ENCODE results near the gene HDAC4.

The HDAC4 gene

DNA sequence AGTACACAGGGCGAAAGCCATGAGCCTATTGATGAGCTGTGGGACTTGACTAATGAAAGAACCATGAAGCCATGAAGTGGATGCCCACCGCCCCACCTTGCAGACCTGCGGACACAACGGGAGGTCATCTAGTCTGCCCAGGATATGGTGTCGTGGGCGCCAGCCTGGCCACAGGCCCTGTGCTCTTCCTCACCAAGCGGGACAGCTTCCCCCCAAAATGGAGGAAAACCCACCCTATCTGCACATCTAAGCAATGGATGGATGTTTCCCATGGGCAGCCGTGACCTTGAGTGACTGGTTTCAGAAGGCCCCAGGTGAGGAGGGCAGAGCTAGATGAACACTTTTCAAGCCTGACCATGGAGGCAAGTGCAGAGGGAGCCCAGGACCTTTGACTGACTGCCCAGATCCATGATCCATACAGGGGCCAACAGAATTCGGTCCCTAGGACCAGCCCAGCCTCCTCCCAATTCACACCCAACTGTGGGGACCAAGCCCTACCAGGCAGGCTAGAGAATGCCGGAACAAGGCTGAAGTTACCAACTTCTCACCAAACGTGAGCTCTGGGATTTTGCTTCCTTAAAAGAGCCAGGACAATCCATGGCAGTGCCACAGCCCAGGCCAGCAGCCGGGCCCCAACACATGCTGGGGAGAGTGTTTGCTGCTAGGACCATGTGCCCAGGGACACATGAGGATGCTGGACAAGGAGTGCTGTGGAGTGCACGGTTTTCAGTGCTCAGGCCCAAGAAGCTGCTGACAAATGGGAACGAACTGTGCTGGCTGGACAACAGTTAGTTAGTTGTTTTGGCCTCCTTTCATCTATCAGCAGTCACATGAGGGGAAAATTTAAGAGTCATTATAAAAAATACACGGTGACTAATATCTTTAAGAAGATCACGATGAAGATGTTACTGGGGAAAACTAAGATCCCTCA is 249.4 kb downstream of the HDAC4 start:
- no peak for DNase-seq

DNA sequence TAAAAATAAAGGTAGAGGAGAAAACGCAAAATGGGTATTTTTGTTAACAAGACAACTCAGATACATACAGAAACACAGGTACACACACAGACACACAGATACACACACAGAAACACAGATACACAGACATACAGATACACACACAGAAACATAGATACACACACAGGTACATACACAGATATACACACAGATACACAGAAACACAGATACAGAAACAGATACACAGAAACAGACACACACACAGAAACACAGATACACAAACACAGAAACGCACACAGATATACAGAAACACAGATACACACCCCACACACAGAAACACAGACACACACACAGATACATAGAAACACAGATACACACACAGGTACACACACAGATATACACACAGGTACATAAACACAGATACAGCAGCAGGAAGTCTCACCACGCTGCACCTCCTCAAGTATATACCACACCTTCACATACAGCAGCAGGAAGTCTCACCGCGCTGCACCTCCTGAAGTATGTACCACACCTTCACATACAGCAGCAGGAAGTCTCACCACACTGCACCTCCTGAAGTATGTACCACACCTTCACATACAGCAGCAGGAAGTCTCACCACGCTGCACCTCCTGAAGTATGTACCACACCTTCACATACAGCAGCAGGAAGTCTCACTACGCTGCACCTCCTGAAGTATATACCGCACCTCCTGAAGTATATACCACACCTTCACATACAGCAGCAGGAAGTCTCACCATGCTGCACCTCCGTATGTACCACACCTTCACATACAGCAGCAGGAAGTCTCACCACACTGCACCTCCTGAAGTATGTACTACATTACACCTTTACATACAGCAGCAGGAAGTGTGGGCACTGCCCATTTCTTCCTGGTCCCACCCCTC is 250.5 kb downstream of the HDAC4 start:
- DNase-seq: no peak

GRCh38 chr2:239149501-239149900 is 251.3 kb downstream of the HDAC4 start:
- DNase-seq: no peak

DNA sequence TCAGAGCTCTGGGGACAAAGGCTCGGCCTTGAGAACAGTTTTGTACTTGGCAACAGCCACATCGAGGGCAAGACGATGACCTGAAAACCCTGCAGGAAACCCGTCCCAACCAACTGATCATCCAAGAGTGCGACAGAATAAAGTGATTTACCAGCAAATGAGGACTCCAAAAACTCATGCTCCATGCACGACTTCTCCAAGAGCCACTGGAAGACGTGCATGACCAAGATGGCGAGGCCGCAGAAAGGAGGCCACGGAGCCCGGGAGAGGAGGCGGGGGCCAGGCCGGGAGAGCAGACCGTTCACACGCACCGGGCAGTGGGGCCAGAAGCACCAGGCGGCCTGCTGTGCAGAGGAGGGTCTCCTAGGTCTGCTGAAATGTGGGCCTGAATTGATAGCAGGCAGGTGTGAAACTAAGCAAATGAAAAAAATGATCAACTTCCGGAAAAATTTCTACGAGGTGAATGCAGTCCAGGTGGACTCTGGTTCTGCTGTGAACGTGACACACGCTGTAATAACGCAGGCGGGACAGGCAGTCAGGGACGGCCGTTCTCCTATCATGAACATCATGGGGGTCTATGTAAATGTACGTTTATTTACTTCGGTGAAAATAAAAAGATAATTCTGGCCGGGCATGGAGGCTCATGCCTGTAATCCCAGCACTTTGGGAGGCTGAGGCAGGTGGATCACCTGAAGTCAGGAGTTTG is 252.2 kb downstream of the HDAC4 start:
- no peak for DNase-seq

- no peak for DNase-seq
Measured at GRCh38 chr2:239147376-239147775, 253.4 kb downstream of the HDAC4 start.

GRCh38 chr2:239146741-239147181 is 254.1 kb downstream of the HDAC4 start:
- DNase-seq: no peak

DNA sequence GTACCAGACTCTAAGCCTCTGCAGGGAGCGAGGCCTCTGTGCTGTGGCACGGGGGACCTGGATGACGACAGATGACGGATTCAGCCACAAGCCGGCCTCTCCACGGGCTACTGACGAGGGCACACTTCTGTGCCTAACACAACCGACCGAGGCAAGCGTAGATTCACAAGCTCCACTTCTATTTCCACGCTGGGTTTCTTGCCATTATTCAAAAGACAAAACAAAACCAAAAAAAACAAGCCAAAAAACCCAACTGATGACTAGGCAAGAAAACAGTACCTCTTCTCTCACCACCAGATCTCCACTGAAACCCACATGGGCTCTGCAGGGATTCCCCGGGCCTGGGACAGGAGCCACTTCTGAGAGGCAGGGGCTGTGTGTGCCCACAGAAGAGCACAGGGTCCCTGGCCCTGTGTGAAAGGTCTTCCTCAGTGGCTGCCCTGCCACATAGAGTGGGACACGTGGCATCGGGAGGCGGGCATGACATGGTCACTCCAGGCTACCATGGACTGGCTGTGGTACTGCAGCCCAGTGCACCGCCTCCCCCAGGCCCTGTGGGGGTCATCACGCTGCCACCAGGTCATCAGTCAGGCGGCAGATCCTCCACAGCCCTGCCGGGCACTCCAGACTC is 254.7 kb downstream of the HDAC4 start:
- DNase-seq: no peak

GRCh38 chr2:239145601-239146000 is 255.2 kb downstream of the HDAC4 start:
- no peak for DNase-seq

DNA sequence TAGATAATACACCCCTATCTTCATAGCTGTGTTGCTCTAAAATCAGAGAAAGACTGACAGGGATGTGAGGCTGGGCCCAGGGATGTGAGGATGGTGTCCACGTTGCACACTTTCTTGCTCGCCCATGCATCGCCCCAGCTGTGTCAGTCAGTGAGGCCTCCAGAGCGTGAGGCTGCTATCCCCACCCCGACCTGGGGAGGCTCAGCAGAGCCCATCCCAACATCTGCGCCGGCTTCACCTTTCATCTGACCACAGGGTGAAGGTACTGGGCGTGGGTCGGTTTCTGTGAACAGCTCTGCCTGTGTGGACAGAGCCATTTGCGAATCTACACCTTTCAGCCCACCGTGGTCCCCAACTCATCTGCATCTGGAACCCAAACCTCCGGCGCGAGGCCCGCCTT is 255.7 kb downstream of the HDAC4 start:
- no peak for DNase-seq

- DNase-seq: no peak
Measured at GRCh38 chr2:239144713-239144999, 256.2 kb downstream of the HDAC4 start.

- peak; percentile 47 for DNase-seq
Measured at GRCh38 chr2:239143858-239144712, 256.7 kb downstream of the HDAC4 start.

DNA sequence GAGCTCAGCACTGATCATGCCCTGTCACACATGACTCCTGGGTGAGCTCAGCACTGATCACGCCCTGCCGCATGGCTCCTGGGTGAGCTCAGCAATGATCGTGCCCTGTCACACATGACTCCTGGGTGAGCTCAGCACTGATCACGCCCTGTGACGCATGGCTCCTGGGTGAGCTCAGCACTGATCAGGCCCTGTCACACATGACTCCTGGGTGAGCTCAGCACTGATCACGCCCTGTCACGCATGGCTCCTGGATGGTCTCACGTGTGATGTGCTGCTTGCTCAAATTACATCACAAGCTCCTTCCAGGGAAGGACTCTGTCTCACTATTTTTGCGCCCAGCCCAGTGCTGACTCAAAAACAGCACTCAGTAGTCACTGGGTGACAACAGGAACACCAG is 258.0 kb downstream of the HDAC4 start:
- DNase-seq: no peak

DNA sequence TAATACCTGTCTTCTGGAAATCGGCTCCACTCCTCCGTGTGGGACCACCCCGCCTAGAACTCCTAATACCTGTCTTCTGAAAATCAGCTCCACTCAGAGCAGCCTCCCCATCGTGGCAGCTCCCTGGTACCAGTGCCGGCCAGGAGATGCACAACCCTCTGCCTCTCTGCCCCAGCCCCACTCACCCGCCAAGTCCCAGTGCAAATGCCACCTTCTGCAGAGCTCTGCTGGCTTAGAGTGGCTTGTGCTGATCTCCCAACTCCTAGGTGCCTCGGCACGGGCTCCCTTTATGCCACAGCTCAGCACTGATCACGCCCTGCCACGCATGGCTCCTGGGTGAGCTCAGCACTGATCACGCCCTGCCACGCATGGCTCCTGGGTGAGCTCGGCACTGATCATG is 258.5 kb downstream of the HDAC4 start:
- DNase-seq: no peak

DNA sequence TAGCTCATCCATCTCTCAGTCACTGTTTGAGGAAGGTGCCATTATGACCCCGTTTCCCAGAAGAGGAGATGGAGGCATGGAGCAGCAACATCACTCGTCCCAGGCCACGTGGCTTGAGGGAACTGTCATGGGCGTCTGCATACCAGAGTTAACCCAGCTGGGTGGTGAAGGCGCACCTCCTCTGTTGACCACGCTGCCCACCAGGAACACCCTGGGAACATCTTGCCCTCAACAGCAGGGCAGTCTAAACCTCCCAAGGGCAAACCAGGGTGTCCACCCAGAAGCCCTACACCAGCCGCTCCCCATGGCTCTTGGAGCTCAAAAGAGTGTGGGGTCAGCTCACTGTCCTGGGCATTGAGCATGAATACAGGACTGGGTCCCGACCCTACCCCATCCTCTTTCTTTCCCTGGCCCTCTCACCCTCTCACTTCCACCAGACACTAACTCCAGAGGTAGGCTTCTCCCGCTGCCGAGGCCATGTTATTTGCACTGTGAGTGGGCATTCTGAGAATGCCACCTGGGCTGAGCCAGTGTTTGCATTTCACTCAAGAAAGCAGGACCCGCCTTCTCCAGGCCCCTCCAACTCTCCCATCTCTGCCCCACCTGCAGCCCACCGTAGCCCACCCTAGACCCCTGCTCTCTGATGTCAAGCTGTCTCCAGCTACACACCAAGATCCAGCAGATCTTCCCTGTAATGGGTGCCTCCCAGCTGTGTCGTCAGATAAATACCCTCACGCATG is 259.6 kb downstream of the HDAC4 start:
- no peak for DNase-seq

- no peak for DNase-seq
Measured at GRCh38 chr2:239140346-239141020, 260.3 kb downstream of the HDAC4 start.

GRCh38 chr2:239139566-239139965 is 261.3 kb downstream of the HDAC4 start:
- no peak for DNase-seq

DNA sequence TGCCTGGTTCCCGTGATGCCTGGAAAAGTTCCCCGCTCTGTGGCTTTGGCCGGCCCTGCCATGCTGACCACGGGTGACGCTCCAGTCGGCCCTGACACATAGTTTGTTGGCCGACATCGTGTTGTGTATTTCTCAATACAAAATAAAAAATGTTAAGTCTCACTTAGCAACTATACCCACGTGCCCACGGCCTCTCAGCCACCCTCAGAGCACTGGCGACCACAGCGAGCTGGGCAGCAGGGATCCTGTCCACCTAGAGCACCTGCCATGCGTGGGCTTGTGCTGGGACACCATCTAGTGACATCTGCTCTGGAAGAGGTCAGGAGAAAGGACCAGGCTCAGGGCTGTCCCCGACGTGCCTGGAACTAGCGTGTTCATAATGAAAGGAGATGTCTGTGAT is 261.7 kb downstream of the HDAC4 start:
- no peak for DNase-seq

DNA sequence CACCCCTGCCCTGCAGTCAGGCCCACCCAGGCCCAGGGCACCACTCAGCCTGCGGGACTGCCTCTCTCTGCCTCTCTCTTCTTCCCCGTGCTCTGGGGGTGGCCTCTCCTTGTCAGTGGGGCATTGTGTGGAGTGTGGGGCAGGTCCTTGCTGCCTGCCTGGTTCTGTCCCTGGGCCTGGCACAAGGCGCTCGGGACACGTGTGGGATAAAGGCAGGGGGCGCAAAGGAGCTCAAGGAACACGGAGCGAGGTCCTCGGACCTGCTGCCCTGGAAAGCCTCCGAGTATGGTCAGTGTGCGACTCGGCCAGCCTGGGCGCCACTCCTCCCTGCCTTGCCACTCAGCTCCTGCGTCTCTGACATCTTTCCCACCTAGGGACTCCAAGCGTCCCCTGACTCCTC is 262.2 kb downstream of the HDAC4 start:
- DNase-seq: no peak

GRCh38 chr2:239137898-239138283 is 262.9 kb downstream of the HDAC4 start:
- no peak for DNase-seq

- DNase-seq: no peak
Measured at GRCh38 chr2:239137165-239137897, 263.5 kb downstream of the HDAC4 start.

Data from fibroblast of skin of abdomen (primary cell).